Neutrophil (primary cell): ENCODE results near the gene PTTG1IP2.

ENCODE experiments used
- H3K27ac ChIP-seq: fragments of 200-600 bp; sonication (generic); 2 replicates; pipeline ENCODE4 v1.5.1; 2016; ENCODE audit warnings: mild to moderate bottlenecking, moderate library complexity
- H3K27me3 ChIP-seq: fragments of 200-600 bp; sonication (generic); 2 replicates; pipeline ENCODE4 v1.6.0; 2016; ENCODE audit warnings: mild to moderate bottlenecking
- H3K36me3 ChIP-seq: fragments of 200-600 bp; sonication (generic); 2 replicates; pipeline ENCODE4 v1.5.1; 2017
- H3K4me1 ChIP-seq, 2 experiments: fragments of 200-600 bp in 1 of 2; sonication (generic) in 1 of 2; 1 replicate in 1 of 2; 2 replicates in 1 of 2; pipeline versions ENCODE4 v1.5.1 to v1.6.1; 2013 to 2016; ENCODE audit warnings: low read depth in 1 of 2, low read length in 1 of 2, mild to moderate bottlenecking in 1 of 2, moderate library complexity in 1 of 2; ENCODE audit not compliant: control insufficient read depth in 1 of 2, insufficient read depth in 1 of 2
- H3K4me3 ChIP-seq, 2 experiments: fragments of 200-600 bp in 1 of 2; sonication (generic) in 1 of 2; 1 replicate in 1 of 2; 2 replicates in 1 of 2; pipeline ENCODE4 v1.5.1; 2013 to 2016; ENCODE audit warnings: low read depth in 1 of 2, low read length in 1 of 2, mild to moderate bottlenecking in 1 of 2, moderate library complexity in 1 of 2
- H3K9me3 ChIP-seq: fragments of 200-600 bp; sonication (generic); 2 replicates; pipeline ENCODE4 v1.5.1; 2016
- TF ChIP-seq, protein P1 (sequence below): fragments of 200-600 bp; sonication (generic); IDR thresholded peaks from 2 replicates; pipeline ENCODE4 v1.5.1; 2016; ENCODE audit warnings: antibody characterized with exemption

Gene PTTG1IP2

DNA sequence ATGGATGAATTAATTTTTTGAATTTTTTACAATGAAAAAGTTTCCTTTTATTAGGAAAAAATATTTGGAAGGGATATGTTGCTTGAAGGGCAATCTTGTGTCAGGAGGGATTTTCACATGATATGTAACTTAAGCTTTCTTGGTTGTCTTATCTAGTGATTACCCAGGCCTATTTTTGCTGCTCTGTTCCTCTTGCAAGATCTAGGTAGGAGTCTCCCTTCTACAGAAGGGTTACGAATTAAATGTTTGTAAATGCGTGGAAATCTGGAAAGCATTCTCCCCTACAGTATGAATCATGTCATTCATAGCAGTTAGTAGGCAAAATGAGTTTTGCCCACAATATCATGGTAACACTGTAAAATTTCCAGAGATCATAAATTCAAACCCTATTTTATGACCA lies 69.0 kb downstream of the PTTG1IP2 start:
- no peak overlapping the region for H3K4me3 ChIP-seq
- TF ChIP-seq, protein P1, sequence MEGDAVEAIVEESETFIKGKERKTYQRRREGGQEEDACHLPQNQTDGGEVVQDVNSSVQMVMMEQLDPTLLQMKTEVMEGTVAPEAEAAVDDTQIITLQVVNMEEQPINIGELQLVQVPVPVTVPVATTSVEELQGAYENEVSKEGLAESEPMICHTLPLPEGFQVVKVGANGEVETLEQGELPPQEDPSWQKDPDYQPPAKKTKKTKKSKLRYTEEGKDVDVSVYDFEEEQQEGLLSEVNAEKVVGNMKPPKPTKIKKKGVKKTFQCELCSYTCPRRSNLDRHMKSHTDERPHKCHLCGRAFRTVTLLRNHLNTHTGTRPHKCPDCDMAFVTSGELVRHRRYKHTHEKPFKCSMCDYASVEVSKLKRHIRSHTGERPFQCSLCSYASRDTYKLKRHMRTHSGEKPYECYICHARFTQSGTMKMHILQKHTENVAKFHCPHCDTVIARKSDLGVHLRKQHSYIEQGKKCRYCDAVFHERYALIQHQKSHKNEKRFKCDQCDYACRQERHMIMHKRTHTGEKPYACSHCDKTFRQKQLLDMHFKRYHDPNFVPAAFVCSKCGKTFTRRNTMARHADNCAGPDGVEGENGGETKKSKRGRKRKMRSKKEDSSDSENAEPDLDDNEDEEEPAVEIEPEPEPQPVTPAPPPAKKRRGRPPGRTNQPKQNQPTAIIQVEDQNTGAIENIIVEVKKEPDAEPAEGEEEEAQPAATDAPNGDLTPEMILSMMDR, result no peak
- no peaks in the 10 kb centered on the region for H3K36me3 ChIP-seq
- no peak overlapping the region for H3K27ac ChIP-seq
- H3K9me3 ChIP-seq, result no peaks in the 10 kb centered on the region
- H3K4me1 ChIP-seq, result no peaks in the 10 kb centered on the region
- H3K27me3 ChIP-seq, result no peaks in the 10 kb centered on the region

DNA sequence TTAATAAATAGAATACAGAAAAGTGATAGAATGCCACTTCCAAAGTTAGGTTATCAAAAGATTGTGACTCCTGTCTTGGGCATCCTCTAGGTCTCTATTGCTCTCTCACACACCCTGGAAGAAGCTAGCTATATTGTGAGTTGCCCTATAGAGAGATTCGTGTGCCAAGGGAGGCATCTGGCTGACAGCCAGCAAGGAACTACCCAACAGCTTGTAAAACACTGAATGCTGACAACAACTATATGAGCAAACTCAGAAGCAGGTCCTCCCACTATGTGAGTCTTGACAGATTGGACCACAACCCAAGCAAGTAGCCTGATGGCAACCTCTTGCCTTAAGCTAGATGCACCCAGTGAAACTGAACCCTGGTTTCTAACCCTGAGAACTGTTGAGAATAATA lies 71.0 kb downstream of the PTTG1IP2 start:
- H3K27me3 ChIP-seq, result no peaks in the 10 kb centered on the region
- H3K9me3 ChIP-seq, result no peaks in the 10 kb centered on the region
- no peaks in the 10 kb centered on the region for H3K4me1 ChIP-seq
- H3K36me3 ChIP-seq, result no peaks in the 10 kb centered on the region
- H3K27ac ChIP-seq, result no peak overlapping the region
- TF ChIP-seq, protein P1, result no peak
- no peak overlapping the region for H3K4me3 ChIP-seq

GRCh38 chr7:90551036-90551435 lies 81.6 kb downstream of the PTTG1IP2 start:
- TF ChIP-seq, protein P1, result no peak
- H3K27me3 ChIP-seq, result no peaks in the 10 kb centered on the region
- H3K27ac ChIP-seq, result no peak overlapping the region
- no peaks in the 10 kb centered on the region for H3K4me1 ChIP-seq
- no peaks in the 10 kb centered on the region for H3K9me3 ChIP-seq
- H3K4me3 ChIP-seq, result no peak overlapping the region
- no peaks in the 10 kb centered on the region for H3K36me3 ChIP-seq

DNA sequence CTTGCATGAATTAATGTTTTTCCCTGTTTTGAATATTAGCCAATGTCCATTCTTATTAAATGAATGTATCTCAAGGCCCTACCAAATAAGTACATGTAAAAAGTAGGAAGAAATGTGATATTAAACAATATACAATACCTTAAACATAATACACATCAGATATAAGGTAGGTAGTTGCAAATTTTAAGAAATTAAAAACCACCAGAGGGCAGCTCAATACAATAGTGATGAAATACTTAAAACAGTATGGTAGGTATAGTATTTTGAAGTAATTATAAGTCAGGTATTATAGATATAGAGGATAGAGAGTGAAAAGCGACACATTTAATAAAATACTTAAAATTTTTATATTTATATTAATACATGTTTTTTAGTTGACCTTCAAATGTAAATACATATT lies 83.1 kb downstream of the PTTG1IP2 start:
- TF ChIP-seq, protein P1, result no peak
- H3K27ac ChIP-seq, result no peak overlapping the region
- no peaks in the 10 kb centered on the region for H3K27me3 ChIP-seq
- no peaks in the 10 kb centered on the region for H3K9me3 ChIP-seq
- H3K36me3 ChIP-seq, result no peaks in the 10 kb centered on the region
- H3K4me1 ChIP-seq, result no peaks in the 10 kb centered on the region
- no peak overlapping the region for H3K4me3 ChIP-seq

GRCh38 chr7:90560730-90561129 lies 91.3 kb downstream of the PTTG1IP2 start:
- TF ChIP-seq, protein P1, result no peak
- no peak overlapping the region for H3K27ac ChIP-seq
- H3K9me3 ChIP-seq, result no peaks in the 10 kb centered on the region
- H3K4me3 ChIP-seq, result no peak overlapping the region
- no peaks in the 10 kb centered on the region for H3K36me3 ChIP-seq
- no peaks in the 10 kb centered on the region for H3K4me1 ChIP-seq
- no peaks in the 10 kb centered on the region for H3K27me3 ChIP-seq
